PC-9 (cell line): ENCODE data around the gene OPRPN.

ENCODE experiments used
- CTCF ChIP-seq: fragments of 200-600 bp; sonication (generic); conservative IDR thresholded peaks from 2 replicates; pipeline ENCODE4 v1.6.1; 2017; ENCODE audit warnings: mixed run types, antibody characterized with exemption, mild to moderate bottlenecking, moderate library complexity
- EZH2 ChIP-seq: fragments of 200-600 bp; sonication (generic); IDR thresholded peaks from 2 replicates; pipeline ENCODE4 v1.8.0; 2017; ENCODE audit warnings: antibody characterized with exemption, low read depth

DNA sequence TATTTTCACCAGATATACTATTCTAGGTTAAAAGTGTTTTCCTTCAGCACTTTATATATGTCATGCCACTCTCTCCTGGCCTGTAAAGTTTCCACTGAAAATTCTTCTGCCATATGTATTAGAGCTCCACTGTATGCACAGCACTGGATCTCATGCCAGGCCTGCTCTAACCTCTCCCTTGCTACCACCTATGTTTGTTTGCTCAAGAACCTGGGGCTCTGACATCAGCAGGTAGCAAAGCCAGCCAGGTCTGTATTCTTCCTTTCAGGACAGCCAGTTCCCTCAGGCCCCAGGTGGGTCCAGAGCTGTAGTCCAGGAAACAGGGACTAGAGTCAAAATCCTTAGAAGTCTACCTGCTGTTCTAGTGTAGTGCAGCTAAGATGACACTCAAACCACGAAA is 55.2 kb downstream of the OPRPN start:
- no peak for TF ChIP-seq EZH2
- no peak for TF ChIP-seq CTCF
